HEK293 (cell line): ENCODE results near the gene IFRD2.
A peak's percentile ranks its signal among the peaks of the same experiment; 100 is the strongest.

ENCODE experiments used
- CTCF ChIA-PET: fragments of 350-600 bp; formaldehyde crosslinking; extraction: SDS; loops from one replicate; lab custom pipeline; 2021; ENCODE audit warnings: antibody characterized with exemption; lab: Yijun Ruan, JAX
- POLR2A ChIA-PET: fragments of 300-600 bp; formaldehyde crosslinking; extraction: SDS; loops from one replicate; lab custom pipeline; 2020; ENCODE audit warnings: antibody characterized with exemption, inconsistent platforms; lab: Yijun Ruan, JAX
- H3K27ac ChIP-seq: fragments of 200-500 bp; sonication (Bioruptor generic); 2 replicates; pipeline ENCODE4 v1.5.1; 2014; ENCODE audit warnings: low read depth, low read length, control low read depth, inconsistent platforms; ENCODE audit errors: extremely low read depth
- H3K36me3 ChIP-seq, 2 experiments: fragments of 200-500 bp in 1 of 2; sonication (Bioruptor generic) in 1 of 2; 1 replicate in 1 of 2; 2 replicates in 1 of 2; pipeline ENCODE4 v1.5.1; 2014 to 2017; ENCODE audit warnings: inconsistent platforms in 2 of 2, low read length in 2 of 2; ENCODE audit not compliant: control insufficient read depth in 2 of 2, insufficient read depth in 1 of 2
- H3K4me1 ChIP-seq: fragments of 200-500 bp; sonication (Bioruptor generic); 2 replicates; pipeline ENCODE4 v1.5.1; 2014; ENCODE audit warnings: mild to moderate bottlenecking, low read length, inconsistent platforms; ENCODE audit not compliant: control insufficient read depth, insufficient read depth
- H3K4me3 ChIP-seq: 2 replicates; pipeline ENCODE4 v1.5.1; 2011; ENCODE audit warnings: low read depth, mild to moderate bottlenecking, control low read depth, low read length, moderate library complexity
- H3K9me3 ChIP-seq: fragments of 200-500 bp; sonication (Bioruptor generic); 2 replicates; pipeline ENCODE4 v1.5.1; 2014; ENCODE audit warnings: low read depth, low read length, inconsistent platforms; ENCODE audit not compliant: control insufficient read depth, insufficient read depth
- GFI1B ChIP-seq: fragments of 450-650 bp; formaldehyde crosslinking; IDR thresholded peaks from 2 replicates; pipeline ENCODE4 v1.5.1; 2016; ENCODE audit warnings: missing biosample characterization, missing genetic modification characterization
- GLIS1 ChIP-seq: fragments of 450-650 bp; formaldehyde crosslinking; IDR thresholded peaks from 2 replicates; pipeline ENCODE4 v1.5.1; 2016; ENCODE audit warnings: missing biosample characterization, missing genetic modification characterization
- ZFP41 ChIP-seq: fragments of 450-650 bp; formaldehyde crosslinking; IDR thresholded peaks from 2 replicates; pipeline ENCODE4 v1.5.1; 2016; ENCODE audit warnings: missing biosample characterization, missing genetic modification characterization, borderline replicate concordance
- ZNF239 ChIP-seq: fragments of 450-650 bp; formaldehyde crosslinking; IDR thresholded peaks from 2 replicates; pipeline ENCODE4 v1.5.1; 2016; ENCODE audit warnings: missing biosample characterization, missing genetic modification characterization
- ZNF324 ChIP-seq: fragments of 450-650 bp; formaldehyde crosslinking; IDR thresholded peaks from 2 replicates; pipeline ENCODE4 v1.5.1; 2016; ENCODE audit warnings: missing biosample characterization, missing genetic modification characterization
- ZNF341 ChIP-seq: fragments of 450-650 bp; formaldehyde crosslinking; IDR thresholded peaks from 2 replicates; pipeline ENCODE4; 2016; ENCODE audit warnings: low read depth, missing biosample characterization, missing genetic modification characterization
- ZNF596 ChIP-seq: fragments of 450-650 bp; IDR thresholded peaks from 2 replicates; pipeline ENCODE4 v1.5.0; 2018; ENCODE audit warnings: missing biosample characterization, mild to moderate bottlenecking, missing genetic modification characterization, moderate library complexity
- ZNF600 ChIP-seq: fragments of 450-650 bp; formaldehyde crosslinking; IDR thresholded peaks from 2 replicates; pipeline ENCODE4 v1.5.1; 2016; ENCODE audit warnings: missing biosample characterization, missing genetic modification characterization
- ZNF626 ChIP-seq: fragments of 450-650 bp; sonication (Bioruptor Pico); formaldehyde crosslinking; IDR thresholded peaks from 2 replicates; pipeline ENCODE4 v1.5.1; 2018; ENCODE audit warnings: missing biosample characterization, missing genetic modification characterization, inconsistent platforms
- TF ChIP-seq, protein P1 (sequence below): fragments of 450-650 bp; formaldehyde crosslinking; IDR thresholded peaks from 2 replicates; pipeline ENCODE4 v1.5.1; 2016; ENCODE audit warnings: missing biosample characterization, missing genetic modification characterization
- TF ChIP-seq, protein P2 (sequence below): fragments of 450-650 bp; formaldehyde crosslinking; IDR thresholded peaks from 2 replicates; pipeline ENCODE4 v1.5.1; 2017; ENCODE audit warnings: missing biosample characterization, missing genetic modification characterization
- TF ChIP-seq, protein P3 (sequence below): sonication (generic); formaldehyde crosslinking; IDR thresholded peaks from 2 replicates; pipeline ENCODE4 v1.8.1; 2022; ENCODE audit warnings: mild to moderate bottlenecking, moderate library complexity, missing genetic modification reagents
- TF ChIP-seq, protein P4 (sequence below): fragments of 450-650 bp; formaldehyde crosslinking; IDR thresholded peaks from 2 replicates; pipeline ENCODE4 v1.5.1; 2016; ENCODE audit warnings: missing biosample characterization, missing genetic modification characterization
- TF ChIP-seq, protein P5 (sequence below): fragments of 450-650 bp; IDR thresholded peaks from 2 replicates; pipeline ENCODE4 v1.5.1; 2018; ENCODE audit warnings: missing biosample characterization, missing genetic modification characterization
- TF ChIP-seq, protein P6 (sequence below): fragments of 450-650 bp; formaldehyde crosslinking; IDR thresholded peaks from 2 replicates; pipeline ENCODE4 v1.5.1; 2017; ENCODE audit warnings: missing biosample characterization, missing genetic modification characterization

Gene IFRD2

DNA sequence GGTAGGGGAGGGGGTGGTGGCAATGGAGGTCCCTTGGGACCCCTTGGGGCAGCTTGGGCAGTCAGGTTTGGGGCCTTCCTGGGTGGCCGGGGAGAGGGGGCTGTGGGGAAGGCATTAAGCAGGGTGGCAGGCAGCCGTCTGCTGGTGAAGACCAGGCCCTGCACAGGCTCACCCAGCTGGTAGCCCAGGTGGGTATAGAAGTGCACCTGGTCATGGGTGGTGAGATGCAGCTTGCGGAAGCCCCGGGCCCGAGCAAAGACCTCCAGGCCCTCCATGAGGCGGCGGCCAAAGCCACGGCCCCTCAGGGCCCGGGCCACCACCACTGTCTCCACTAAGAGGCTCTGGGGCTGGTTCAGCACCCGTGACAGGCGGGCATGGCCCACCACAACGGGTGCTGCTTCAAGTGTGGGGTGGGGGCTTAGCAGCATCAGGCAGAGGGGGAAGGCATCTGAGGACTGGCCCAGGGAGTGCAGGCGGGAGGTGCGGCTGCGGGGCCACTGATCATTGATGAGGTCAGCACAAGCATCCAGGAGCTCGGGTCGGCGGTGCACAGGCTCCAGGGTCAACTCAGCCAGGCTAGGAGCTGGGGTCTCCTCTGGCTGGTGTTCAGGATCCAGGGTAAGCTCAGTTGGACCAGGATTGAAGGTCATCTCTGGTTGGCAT lies 4.6 kb upstream of the IFRD2 start (continued):
- TF ChIP-seq, protein P1, sequence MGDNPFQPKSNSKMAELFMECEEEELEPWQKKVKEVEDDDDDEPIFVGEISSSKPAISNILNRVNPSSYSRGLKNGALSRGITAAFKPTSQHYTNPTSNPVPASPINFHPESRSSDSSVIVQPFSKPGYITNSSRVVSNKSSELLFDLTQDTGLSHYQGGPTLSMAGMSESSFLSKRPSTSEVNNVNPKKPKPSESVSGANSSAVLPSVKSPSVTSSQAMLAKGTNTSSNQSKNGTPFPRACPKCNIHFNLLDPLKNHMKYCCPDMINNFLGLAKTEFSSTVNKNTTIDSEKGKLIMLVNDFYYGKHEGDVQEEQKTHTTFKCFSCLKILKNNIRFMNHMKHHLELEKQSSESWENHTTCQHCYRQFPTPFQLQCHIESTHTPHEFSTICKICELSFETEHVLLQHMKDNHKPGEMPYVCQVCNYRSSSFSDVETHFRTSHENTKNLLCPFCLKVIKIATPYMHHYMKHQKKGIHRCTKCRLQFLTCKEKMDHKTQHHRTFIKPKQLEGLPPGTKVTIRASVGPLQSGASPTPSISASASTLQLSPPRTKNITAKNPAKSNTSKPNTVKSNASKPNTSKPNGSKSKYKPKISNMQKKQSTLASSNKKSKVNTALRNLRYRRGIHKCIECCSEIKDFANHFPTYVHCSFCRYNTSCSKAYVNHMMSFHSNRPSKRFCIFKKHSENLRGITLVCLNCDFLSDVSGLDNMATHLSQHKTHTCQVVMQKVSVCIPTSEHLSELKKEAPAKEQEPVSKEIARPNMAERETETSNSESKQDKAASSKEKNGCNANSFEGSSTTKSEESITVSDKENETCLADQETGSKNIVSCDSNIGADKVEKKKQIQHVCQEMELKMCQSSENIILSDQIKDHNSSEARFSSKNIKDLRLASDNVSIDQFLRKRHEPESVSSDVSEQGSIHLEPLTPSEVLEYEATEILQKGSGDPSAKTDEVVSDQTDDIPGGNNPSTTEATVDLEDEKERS (tag by site-specific recombination) = no peak
- TF ChIP-seq, protein P2, sequence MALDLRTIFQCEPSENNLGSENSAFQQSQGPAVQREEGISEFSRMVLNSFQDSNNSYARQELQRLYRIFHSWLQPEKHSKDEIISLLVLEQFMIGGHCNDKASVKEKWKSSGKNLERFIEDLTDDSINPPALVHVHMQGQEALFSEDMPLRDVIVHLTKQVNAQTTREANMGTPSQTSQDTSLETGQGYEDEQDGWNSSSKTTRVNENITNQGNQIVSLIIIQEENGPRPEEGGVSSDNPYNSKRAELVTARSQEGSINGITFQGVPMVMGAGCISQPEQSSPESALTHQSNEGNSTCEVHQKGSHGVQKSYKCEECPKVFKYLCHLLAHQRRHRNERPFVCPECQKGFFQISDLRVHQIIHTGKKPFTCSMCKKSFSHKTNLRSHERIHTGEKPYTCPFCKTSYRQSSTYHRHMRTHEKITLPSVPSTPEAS (tag by site-specific recombination) = no peak
- TF ChIP-seq, protein P3, sequence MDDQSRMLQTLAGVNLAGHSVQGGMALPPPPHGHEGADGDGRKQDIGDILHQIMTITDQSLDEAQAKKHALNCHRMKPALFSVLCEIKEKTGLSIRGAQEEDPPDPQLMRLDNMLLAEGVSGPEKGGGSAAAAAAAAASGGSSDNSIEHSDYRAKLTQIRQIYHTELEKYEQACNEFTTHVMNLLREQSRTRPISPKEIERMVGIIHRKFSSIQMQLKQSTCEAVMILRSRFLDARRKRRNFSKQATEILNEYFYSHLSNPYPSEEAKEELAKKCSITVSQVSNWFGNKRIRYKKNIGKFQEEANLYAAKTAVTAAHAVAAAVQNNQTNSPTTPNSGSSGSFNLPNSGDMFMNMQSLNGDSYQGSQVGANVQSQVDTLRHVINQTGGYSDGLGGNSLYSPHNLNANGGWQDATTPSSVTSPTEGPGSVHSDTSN = no peak
- TF ChIP-seq ZNF341 (tag by site-specific recombination) (no peak), ZFP41 (no peak), ZNF626 (tag by site-specific recombination) (no peak), ZNF239 (no peak), ZNF600 (tag by site-specific recombination) (no peak)
- TF ChIP-seq, all 188 proteins: peak for 0

DNA sequence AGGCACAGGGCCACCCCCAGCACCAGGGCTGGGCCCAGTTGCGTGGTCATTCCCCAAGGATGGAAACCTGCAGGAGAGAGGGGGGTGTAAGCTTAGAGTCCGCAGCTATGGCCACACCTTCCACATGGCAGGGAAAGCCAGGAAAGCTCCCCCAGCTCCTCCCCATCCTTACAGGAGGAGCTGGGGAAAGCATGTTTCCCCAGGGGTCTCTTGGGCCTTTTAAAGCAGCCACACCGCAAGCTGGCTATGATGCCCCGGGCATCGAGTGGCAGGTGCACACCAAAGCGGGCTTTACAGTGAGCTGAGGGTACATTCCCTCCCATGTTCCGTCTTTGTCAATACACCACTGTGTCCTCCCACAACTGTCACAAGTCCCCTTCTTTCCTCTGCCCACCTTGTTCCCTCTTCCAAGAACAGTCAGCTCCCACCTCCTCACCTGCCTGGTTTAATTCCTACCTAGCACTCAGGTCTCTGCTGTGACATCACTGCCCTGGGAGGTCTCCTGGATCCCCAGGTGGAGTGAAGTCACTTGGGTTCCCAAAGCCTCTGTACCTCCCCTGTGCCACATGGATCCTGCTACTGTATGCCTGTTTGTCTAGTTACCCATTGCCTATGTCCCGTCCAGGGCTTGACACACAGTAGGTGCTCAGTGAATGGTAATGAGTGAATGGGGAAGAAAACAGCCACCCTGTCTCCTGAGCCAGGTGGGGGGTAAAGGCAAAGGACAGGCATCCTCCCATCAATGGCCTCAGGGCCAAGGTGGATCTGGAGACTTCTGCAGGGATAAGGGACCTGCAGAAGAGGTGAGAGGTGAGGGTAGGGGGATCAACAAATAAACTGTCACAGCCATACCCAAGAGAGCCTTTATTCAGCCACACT lies 3.6 kb upstream of the IFRD2 start:
- no peaks in the 10 kb centered on the region for H3K4me1 ChIP-seq
- H3K9me3 ChIP-seq = no peaks in the 10 kb centered on the region
- CTCF ChIA-PET = no interaction called here
- no peak overlapping the region for H3K27ac ChIP-seq
- peaks cover 0 to 4% of the 10 kb centered on the region in 2 experiments; a peak in 1 of 3 replicates for H3K36me3 ChIP-seq
- H3K4me3 ChIP-seq = no peak overlapping the region
- peak; percentile 48; the same call in 1 of the 2 replicates for TF ChIP-seq GLIS1 (tag by site-specific recombination)
- no peak for TF ChIP-seq ZNF324 (tag by site-specific recombination)
- POLR2A ChIA-PET = interaction anchor here (0.7 to 2.0 kb wide), 3 partner anchors 26 to 41 kb away, joined by 3 to 7 read pairs (median 4); partner anchors contain the start of genes HYAL2 and TUSC2

DNA sequence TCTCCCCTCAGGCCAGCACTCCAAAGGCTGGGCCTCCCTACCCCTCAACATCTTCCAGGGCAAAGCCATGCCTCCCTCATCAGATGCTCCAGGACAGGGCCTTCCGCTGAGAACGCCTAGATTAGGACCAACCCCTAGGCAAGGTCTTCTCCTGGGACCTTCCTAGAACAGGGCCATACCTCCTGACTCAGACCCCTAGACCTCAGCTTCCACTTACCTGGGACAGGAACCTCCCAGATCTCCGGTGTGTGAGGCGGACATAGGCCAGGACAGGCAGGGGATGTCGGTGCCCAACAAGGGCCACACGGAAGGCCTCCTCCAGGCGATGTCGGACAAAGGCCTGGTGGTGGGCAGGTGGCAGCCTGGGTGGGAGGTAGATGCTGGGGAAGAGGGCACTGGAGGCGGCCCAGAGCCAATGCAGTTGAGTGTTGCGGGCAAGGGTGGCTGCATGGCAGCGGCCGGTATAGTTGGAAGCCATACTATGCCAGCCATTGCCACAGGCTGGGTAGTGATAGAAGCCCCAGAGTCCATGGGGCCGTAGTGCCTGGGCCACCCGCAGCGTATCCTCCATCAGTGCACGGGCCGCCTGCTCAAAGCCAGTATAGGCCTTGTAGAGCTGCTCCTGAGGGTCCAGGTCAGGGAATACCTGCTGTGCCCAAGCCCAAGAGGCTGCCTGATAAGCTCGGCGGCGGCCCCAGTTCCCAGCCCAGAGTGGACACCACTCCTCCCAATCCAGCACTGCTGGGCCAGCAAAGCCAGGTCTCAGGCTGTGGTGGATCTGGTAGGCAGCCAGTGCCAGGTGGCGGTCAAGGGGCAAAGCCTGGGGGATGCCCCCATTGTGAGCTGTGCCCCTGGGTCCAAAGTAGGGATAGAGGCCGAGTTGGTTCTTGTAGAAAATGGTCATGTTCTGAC lies 2.5 kb upstream of the IFRD2 start:
- POLR2A ChIA-PET = interaction anchor here (0.7 to 2.0 kb wide), 3 partner anchors 27 to 42 kb away, joined by 3 to 7 read pairs (median 4); partner anchors contain the start of genes HYAL2 and TUSC2
- TF ChIP-seq ZNF596 (tag by site-specific recombination) = no peak
- TF ChIP-seq, protein P4, sequence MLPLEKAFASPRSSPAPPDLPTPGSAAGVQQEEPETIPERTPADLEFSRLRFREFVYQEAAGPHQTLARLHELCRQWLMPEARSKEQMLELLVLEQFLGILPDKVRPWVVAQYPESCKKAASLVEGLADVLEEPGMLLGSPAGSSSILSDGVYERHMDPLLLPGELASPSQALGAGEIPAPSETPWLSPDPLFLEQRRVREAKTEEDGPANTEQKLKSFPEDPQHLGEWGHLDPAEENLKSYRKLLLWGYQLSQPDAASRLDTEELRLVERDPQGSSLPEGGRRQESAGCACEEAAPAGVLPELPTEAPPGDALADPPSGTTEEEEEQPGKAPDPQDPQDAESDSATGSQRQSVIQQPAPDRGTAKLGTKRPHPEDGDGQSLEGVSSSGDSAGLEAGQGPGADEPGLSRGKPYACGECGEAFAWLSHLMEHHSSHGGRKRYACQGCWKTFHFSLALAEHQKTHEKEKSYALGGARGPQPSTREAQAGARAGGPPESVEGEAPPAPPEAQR (tag by site-specific recombination) = no peak
- TF ChIP-seq, protein P5, sequence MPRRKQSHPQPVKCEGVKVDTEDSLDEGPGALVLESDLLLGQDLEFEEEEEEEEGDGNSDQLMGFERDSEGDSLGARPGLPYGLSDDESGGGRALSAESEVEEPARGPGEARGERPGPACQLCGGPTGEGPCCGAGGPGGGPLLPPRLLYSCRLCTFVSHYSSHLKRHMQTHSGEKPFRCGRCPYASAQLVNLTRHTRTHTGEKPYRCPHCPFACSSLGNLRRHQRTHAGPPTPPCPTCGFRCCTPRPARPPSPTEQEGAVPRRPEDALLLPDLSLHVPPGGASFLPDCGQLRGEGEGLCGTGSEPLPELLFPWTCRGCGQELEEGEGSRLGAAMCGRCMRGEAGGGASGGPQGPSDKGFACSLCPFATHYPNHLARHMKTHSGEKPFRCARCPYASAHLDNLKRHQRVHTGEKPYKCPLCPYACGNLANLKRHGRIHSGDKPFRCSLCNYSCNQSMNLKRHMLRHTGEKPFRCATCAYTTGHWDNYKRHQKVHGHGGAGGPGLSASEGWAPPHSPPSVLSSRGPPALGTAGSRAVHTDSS (tag by site-specific recombination) = no peak
- TF ChIP-seq, protein P6, sequence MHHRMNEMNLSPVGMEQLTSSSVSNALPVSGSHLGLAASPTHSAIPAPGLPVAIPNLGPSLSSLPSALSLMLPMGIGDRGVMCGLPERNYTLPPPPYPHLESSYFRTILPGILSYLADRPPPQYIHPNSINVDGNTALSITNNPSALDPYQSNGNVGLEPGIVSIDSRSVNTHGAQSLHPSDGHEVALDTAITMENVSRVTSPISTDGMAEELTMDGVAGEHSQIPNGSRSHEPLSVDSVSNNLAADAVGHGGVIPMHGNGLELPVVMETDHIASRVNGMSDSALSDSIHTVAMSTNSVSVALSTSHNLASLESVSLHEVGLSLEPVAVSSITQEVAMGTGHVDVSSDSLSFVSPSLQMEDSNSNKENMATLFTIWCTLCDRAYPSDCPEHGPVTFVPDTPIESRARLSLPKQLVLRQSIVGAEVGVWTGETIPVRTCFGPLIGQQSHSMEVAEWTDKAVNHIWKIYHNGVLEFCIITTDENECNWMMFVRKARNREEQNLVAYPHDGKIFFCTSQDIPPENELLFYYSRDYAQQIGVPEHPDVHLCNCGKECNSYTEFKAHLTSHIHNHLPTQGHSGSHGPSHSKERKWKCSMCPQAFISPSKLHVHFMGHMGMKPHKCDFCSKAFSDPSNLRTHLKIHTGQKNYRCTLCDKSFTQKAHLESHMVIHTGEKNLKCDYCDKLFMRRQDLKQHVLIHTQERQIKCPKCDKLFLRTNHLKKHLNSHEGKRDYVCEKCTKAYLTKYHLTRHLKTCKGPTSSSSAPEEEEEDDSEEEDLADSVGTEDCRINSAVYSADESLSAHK (tag by site-specific recombination) = no peak
- TF ChIP-seq GFI1B (tag by site-specific recombination) = no peak

More for the DNA sequence above, 2.5 kb upstream of the IFRD2 start:
- no peaks in the 10 kb centered on the region for H3K9me3 ChIP-seq
- H3K27ac ChIP-seq = no peak overlapping the region
- no peaks in the 10 kb centered on the region for H3K4me1 ChIP-seq
- no peak overlapping the region for H3K4me3 ChIP-seq
- CTCF ChIA-PET = interaction anchor here (0.6 kb wide), 1 partner anchor 27 kb away, joined by 3 read pairs; no protein-coding TSS in a partner anchor
- peaks cover 0 to 14% of the 10 kb centered on the region in 2 experiments; a peak in 1 of 3 replicates for H3K36me3 ChIP-seq
